ENCODE measurements around the gene GCK.

The GCK gene

GRCh38 chr7:44114586-44115310 is 74.5 kb downstream of the GCK start:
- no peak for DNase-seq

GRCh38 chr7:44113764-44114354 is 75.4 kb downstream of the GCK start:
- no peak for DNase-seq

GRCh38 chr7:44112997-44113763 is 76.1 kb downstream of the GCK start:
- no peak for DNase-seq

- peak; percentile 35 for DNase-seq
Measured at GRCh38 chr7:44112231-44112996, 76.8 kb downstream of the GCK start.

DNA sequence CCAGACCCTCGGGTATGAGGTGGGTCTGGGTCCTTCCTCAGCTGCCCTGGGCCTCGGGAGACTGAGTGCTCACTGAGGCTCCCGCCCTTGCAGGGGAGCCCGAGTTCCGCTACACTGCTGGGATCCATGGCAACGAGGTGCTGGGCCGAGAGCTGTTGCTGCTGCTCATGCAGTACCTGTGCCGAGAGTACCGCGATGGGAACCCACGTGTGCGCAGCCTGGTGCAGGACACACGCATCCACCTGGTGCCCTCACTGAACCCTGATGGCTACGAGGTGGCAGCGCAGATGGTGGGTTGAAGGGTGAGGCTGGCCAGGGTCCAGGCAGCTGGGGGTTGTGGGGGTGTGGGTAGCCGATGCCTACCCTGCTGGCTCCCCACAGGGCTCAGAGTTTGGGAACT is 77.5 kb downstream of the GCK start:
- DNase-seq = no peak

- DNase-seq = peak; percentile 76
Measured at GRCh38 chr7:44110719-44111635, 78.3 kb downstream of the GCK start.

- DNase-seq = no peak
Measured at GRCh38 chr7:44109991-44110390, 79.2 kb downstream of the GCK start.

DNA sequence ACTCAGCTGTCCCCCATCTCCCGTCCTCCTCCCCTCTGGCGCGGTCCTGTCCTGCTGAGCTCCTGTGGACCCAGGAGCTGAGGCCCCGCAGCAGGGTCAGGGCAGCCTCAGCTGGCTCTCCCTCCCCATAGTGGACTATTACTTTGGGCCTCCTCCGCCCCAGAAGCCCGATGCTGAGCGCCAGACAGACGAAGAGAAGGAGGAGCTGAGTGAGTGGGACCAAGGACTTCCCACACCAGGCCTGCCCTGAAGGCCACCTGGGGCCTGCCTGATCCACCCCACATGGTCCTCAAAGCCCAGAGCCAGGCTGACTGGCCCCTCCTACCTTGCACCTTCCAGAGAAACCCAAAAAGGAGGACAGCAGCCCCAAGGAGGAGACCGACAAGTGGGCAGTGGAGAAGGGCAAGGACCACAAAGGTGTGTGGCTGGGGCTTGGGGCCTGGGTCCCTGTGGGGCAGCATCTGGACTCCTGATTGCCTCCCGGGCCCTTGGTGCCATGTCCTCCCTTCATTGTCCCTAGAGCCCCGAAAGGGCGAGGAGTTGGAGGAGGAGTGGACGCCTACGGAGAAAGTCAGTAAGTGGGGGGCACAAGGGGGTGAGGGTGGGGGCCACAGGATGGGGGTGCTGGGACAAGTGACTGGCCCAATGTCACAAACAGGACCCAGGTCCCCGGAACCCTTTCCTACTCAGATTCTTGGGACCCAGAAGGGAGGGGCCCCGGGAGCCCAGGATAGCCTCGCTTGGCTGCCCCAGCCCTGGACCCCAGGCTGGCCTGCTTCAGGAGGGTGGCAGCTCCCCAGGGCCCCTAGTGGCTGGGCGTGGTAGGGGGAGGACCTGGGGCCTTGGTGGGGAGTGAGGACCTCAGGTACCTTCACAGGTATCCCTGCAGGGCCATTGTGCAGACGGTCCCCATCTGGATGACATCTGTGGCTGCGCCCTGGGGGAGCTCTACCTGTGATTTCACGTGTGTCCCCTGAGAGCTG is 80.2 kb downstream of the GCK start:
- no peak for DNase-seq

DNA sequence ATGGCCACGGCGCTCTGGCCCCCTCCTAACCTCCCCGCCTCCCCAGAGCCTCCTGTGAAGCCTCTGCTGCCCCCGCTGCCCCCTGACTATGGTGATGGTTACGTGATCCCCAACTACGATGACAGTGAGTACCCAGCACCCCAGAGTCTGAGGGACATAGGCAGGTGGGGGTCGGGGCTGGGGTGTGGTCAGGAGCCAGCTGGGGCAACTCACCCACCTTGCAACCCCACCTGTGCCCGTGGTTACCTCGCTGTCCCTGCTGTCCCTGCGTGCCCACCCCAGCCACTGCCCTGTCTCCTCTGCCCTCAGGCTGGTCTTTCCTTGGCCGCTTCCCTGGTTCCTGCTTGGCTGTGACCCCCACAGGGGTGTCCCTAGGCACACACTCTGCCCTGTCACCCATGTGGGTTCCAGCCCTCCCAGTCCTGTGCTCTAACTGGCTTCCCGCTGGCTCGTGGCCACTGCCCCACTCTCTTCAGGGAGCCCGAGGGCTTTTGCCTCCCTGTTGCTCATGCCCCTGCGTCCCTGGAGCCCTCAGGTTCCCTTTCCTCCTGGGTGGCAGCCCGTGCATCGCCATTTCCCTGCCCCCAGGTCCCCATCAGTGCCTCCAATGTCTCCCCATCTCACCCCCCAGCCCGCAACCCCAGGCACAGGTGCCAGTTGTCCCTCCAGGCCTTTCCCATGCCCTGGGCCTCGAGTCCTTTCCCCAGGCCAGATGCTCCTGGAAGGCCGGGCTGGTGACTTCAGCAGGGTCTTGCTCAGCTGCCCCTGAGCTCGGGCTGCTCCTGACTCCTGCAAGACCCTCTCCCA is 81.1 kb downstream of the GCK start:
- DNase-seq = no peak

DNA sequence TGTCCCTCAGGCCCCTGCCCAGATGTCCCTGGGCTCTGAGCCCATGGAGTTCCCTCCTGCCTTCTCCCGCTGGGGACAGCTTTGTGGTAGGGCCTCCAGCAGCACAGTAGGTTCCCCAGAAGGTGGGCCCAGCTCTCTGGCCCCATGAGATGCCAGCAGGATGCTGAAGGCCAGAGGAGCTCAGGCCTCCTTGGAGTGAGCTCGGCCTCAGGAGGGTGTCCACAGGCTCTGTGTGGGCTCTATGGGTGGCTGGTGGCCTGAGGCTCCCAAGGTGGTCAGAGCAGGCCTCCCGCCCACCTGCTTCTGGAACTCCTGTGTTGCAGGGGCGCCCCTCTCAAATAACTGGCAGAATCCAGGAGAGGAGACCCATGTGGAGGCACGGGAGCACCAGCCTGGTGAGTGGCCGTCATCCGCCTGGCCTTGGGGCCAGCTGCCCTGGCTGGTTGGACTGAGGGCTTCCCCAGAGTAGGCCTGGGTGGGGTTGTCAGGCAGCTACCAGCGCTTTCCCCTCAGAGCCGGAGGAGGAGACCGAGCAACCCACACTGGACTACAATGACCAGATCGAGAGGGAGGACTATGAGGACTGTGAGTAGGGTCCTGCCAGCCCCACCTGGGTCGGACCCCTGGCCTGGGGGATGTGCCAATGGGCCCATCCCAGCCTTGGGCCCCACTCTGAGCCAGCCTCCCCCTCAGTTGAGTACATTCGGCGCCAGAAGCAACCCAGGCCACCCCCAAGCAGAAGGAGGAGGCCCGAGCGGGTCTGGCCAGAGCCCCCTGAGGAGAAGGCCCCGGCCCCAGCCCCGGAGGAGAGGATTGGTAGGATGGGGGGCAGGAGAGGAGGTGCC is 81.9 kb downstream of the GCK start:
- no peak for DNase-seq

- no peak for DNase-seq
Measured at GRCh38 chr7:44106311-44107065, 82.8 kb downstream of the GCK start.

DNA sequence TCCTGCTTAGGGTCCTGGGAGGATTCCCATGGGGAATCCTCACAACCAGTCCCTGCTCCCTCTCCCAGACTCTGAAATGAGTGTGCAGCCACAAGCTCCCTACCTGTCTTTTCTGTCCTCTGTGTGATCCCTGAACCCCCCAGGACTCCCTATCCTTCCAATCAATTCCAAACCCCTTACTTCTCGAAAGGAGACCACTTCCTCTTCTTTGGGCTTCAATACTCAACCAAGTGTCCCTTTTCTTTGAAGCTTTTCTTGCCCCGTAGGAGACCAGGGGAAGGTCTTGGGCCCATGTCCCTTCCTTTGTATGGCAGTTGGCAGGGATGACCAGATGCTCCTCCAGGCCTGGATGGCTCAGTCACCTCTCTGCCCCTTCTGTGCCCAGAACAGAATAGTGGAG is 83.4 kb downstream of the GCK start:
- no peak for DNase-seq

GRCh38 chr7:44104860-44105771 is 84.1 kb downstream of the GCK start:
- no peak for DNase-seq

DNA sequence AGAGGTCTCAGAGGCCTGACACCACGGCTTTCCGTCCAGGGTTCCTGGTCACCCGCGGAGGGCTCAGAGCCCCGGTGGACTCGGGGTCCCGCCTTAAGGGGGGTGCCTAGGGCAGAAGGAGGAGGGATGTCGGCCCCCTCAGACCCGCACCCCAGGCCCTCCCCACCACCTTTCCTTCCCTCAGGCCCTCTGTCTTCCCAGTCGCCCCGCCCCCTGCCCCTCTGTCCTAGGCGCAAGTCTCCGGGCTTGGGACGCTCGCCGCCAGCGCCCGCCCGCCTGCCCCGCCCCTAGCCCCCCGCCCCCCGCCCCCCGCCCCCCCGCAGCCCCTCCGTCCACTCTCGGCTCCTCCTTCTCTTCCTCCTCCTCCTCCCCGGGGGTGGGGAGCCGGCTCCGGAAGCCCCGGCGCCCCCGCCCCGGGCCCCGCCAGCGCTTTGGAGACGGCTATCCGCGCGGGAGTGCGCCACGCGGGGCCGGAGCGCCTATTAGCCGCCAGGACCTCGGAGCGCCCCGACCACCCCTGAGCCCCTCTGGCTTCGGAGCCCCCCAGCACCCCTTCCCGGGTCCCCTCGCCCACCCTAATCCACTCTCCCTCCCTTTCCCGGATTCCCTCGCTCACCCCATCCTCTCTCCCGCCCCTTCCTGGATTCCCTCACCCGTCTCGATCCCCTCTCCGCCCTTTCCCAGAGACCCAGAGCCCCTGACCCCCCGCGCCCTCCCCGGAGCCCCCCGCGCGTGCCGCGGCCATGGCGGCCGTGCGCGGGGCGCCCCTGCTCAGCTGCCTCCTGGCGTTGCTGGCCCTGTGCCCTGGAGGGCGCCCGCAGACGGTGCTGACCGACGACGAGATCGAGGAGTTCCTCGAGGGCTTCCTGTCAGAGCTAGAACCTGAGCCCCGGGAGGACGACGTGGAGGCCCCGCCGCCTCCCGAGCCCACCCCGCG is 85.0 kb downstream of the GCK start, which contains the start of gene AEBP1:
AEBP1 (plus strand) TSS at position 423 of the 937 bp plus-strand sequence; CDS start at position 744, 321 bp downstream.
- DNase-seq = no peak

GRCh38 chr7:44103566-44103922 is 85.7 kb downstream of the GCK start:
- no peak for DNase-seq
